Tibial nerve (tissue), 3 donors: Measurements from ENCODE around the gene SPECC1.

Experiments
- CTCF ChIP-seq, 5 experiments: fragments of 200-600 bp in 3 of 5; fragments of 450-650 bp in 2 of 5; sonication (generic) in 3 of 5; IDR thresholded peaks; one replicate each; pipeline ENCODE4 v1.5.1; 2016 to 2019; ENCODE audit warnings: antibody characterized with exemption in 5 of 5, mild to moderate bottlenecking in 3 of 5, moderate library complexity in 2 of 5
- POLR2A ChIP-seq, 2 donors: fragments of 450-650 bp; IDR thresholded peaks; one replicate each; pipeline ENCODE4 v1.6.1; 2017; ENCODE audit warnings: antibody characterized with exemption in 2 of 2, mild to moderate bottlenecking in 2 of 2, moderate library complexity in 2 of 2

- no peak for TF ChIP-seq CTCF (IDR thresholded peaks at IDR 0.05)
- no peak for TF ChIP-seq POLR2A (IDR thresholded peaks at IDR 0.05)
Measured at GRCh38 chr17:20228410-20228809, 219.3 kb downstream of the SPECC1 start.
